Measurements from ENCODE around the gene GDPD4.

DNA sequence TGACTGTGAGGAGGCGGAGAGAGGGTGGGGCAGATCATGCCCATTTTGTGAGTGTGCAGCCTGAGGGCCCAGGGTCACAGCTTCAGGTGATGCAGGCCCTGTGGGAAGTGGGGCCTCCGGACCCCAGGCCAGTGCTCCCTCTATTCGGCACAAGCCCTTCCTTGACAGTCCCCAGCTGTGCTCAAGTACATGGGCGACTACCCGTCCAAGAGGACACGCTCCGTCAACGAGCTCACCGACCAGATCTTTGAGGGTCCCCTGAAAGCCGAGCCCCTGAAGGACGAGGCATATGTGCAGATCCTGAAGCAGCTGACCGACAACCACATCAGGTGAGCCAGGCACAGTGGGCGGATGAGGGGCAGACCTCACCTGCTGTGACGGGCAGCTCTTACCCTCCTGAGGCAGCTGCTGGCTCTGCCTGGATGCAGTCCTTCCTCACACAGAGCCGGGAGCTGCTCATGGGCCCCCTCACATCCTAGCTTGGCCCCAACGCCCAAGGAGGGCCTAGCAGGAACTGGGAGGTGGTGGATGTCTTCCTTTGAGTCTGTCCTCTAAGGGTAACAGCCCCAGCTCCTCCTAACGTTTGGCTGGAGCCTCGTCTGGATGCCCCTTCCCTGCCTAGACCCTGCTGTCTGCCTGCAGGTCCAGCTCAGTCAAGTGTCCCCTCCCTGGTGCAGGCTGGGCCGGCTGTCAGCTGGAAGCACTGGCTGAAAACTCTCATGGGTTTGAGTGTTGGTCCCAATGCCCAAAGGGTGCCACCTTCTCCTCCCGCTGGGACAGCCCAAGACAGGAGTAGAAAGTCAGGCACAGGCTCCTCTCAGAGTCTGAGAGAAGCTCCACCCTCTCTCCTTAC, 97.4 kb downstream of the GDPD4 start:
- TF ChIP-seq GABPA (IDR thresholded peaks at IDR 0.05 in 1 of 2, conservative IDR thresholded peaks at IDR 0.05 in 1 of 2) (no peak), TAF1 (conservative IDR thresholded peaks at IDR 0.05) (no peak), HNF4G (IDR thresholded peaks at IDR 0.05) (no peak), JUND (IDR thresholded peaks at IDR 0.05) (no peak), RAD21 (IDR thresholded peaks at IDR 0.05) (no peak), SP1 (IDR thresholded peaks at IDR 0.05) (no peak), YY1 (IDR thresholded peaks at IDR 0.05) (no peak), FOXA1 (IDR thresholded peaks at IDR 0.05) (no peak)
- TF ChIP-seq, protein P1, sequence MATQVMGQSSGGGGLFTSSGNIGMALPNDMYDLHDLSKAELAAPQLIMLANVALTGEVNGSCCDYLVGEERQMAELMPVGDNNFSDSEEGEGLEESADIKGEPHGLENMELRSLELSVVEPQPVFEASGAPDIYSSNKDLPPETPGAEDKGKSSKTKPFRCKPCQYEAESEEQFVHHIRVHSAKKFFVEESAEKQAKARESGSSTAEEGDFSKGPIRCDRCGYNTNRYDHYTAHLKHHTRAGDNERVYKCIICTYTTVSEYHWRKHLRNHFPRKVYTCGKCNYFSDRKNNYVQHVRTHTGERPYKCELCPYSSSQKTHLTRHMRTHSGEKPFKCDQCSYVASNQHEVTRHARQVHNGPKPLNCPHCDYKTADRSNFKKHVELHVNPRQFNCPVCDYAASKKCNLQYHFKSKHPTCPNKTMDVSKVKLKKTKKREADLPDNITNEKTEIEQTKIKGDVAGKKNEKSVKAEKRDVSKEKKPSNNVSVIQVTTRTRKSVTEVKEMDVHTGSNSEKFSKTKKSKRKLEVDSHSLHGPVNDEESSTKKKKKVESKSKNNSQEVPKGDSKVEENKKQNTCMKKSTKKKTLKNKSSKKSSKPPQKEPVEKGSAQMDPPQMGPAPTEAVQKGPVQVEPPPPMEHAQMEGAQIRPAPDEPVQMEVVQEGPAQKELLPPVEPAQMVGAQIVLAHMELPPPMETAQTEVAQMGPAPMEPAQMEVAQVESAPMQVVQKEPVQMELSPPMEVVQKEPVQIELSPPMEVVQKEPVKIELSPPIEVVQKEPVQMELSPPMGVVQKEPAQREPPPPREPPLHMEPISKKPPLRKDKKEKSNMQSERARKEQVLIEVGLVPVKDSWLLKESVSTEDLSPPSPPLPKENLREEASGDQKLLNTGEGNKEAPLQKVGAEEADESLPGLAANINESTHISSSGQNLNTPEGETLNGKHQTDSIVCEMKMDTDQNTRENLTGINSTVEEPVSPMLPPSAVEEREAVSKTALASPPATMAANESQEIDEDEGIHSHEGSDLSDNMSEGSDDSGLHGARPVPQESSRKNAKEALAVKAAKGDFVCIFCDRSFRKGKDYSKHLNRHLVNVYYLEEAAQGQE (IDR thresholded peaks at IDR 0.05): no peak
- TF ChIP-seq, protein P2, sequence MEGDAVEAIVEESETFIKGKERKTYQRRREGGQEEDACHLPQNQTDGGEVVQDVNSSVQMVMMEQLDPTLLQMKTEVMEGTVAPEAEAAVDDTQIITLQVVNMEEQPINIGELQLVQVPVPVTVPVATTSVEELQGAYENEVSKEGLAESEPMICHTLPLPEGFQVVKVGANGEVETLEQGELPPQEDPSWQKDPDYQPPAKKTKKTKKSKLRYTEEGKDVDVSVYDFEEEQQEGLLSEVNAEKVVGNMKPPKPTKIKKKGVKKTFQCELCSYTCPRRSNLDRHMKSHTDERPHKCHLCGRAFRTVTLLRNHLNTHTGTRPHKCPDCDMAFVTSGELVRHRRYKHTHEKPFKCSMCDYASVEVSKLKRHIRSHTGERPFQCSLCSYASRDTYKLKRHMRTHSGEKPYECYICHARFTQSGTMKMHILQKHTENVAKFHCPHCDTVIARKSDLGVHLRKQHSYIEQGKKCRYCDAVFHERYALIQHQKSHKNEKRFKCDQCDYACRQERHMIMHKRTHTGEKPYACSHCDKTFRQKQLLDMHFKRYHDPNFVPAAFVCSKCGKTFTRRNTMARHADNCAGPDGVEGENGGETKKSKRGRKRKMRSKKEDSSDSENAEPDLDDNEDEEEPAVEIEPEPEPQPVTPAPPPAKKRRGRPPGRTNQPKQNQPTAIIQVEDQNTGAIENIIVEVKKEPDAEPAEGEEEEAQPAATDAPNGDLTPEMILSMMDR (IDR thresholded peaks at IDR 0.05; ENCODE audit: low read depth, low read length, missing input control): no peak
- TF ChIP-seq, protein P3, sequence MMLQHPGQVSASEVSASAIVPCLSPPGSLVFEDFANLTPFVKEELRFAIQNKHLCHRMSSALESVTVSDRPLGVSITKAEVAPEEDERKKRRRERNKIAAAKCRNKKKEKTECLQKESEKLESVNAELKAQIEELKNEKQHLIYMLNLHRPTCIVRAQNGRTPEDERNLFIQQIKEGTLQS (IDR thresholded peaks at IDR 0.05): no peak
- TF ChIP-seq, protein P4, sequence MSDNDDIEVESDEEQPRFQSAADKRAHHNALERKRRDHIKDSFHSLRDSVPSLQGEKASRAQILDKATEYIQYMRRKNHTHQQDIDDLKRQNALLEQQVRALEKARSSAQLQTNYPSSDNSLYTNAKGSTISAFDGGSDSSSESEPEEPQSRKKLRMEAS (IDR thresholded peaks at IDR 0.05): no peak

Measured in liver (tissue), 3 donors.